ENCODE data around the gene GLG1.
"Not testable (repeated sequence)": the region's sequence is repeated elsewhere in the genome, so short reads cannot be mapped to it uniquely, and the experiment has no call there.

The GLG1 gene

GRCh38 chr16:74524117-74524516 lies 82.8 kb downstream of the GLG1 start:
- no peak for DNase-seq

- DNase-seq = not testable (repeated sequence)
Measured at GRCh38 chr16:74523706-74524105, 83.2 kb downstream of the GLG1 start.

GRCh38 chr16:74522160-74522559 lies 84.8 kb downstream of the GLG1 start:
- DNase-seq = no peak

GRCh38 chr16:74521691-74522090 lies 85.2 kb downstream of the GLG1 start:
- no peak for DNase-seq

GRCh38 chr16:74518934-74519333 lies 88.0 kb downstream of the GLG1 start:
- not testable (repeated sequence) for DNase-seq

GRCh38 chr16:74511961-74512360 lies 95.0 kb downstream of the GLG1 start:
- DNase-seq = no peak

GRCh38 chr16:74505011-74505410 lies 101.9 kb downstream of the GLG1 start:
- no peak for DNase-seq

- DNase-seq = no peak
Measured at GRCh38 chr16:74503412-74503811, 103.5 kb downstream of the GLG1 start.

GRCh38 chr16:74501484-74502478 lies 105.1 kb downstream of the GLG1 start:
- DNase-seq = no peak

GRCh38 chr16:74500907-74501306 lies 106.0 kb downstream of the GLG1 start:
- DNase-seq = no peak

GRCh38 chr16:74499114-74499513 lies 107.8 kb downstream of the GLG1 start:
- DNase-seq = no peak

GRCh38 chr16:74497761-74498160 lies 109.2 kb downstream of the GLG1 start:
- DNase-seq = no peak

GRCh38 chr16:74496054-74496453 lies 110.9 kb downstream of the GLG1 start:
- no peak for DNase-seq

- DNase-seq = no peak
Measured at GRCh38 chr16:74492976-74493375, 113.9 kb downstream of the GLG1 start.

GRCh38 chr16:74487634-74488495 lies 119.0 kb downstream of the GLG1 start:
- no peak for DNase-seq

GRCh38 chr16:74485916-74486315 lies 121.0 kb downstream of the GLG1 start:
- no peak for DNase-seq

- no peak for DNase-seq
Measured at GRCh38 chr16:74480150-74481029, 126.5 kb downstream of the GLG1 start.

GRCh38 chr16:74477226-74477625 lies 129.7 kb downstream of the GLG1 start:
- DNase-seq = no peak

- no peak for DNase-seq
Measured at GRCh38 chr16:74474416-74474815, 132.5 kb downstream of the GLG1 start.

- DNase-seq = no peak
Measured at GRCh38 chr16:74472540-74472939, 134.4 kb downstream of the GLG1 start.

- no peak for DNase-seq
Measured at GRCh38 chr16:74472010-74472409, 134.9 kb downstream of the GLG1 start.

GRCh38 chr16:74469946-74470478 lies 136.9 kb downstream of the GLG1 start:
- no peak for DNase-seq

Data from GDM1 (cell line).